HG02798 (cell line): Measurements from ENCODE around the gene ATL1.
"Not testable (repeated sequence)": the region's sequence is repeated elsewhere in the genome, so short reads cannot be mapped to it uniquely, and the experiment has no call there.

Source experiments
- ATAC-seq: cut with Tn5 transposase; IDR thresholded peaks from one replicate; pipeline ENCODE4 v1.9.1; 2021; ENCODE audit warnings: mild to moderate bottlenecking; ENCODE audit not compliant: unreplicated experiment, poor library complexity

The ATL1 gene

DNA sequence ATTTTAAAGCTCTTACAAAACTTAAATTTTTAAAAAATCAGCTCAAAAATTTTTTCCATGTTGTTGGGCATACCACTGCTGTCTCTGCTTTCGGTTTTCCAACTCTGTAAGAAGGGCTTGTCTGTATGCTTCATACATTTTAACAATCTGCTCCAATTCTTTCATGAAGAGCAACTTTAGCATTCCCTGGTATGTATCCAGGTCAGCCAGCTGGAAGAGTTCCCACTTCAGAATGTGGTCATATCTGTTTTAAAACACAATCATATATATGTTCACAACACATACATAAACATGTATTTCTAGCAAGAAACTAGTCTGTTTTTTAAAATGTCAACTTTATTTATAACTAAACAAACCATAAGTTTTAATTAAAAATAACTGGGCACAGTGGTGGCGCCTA, 75.2 kb downstream of the ATL1 start:
- ATAC-seq: no peak

DNA sequence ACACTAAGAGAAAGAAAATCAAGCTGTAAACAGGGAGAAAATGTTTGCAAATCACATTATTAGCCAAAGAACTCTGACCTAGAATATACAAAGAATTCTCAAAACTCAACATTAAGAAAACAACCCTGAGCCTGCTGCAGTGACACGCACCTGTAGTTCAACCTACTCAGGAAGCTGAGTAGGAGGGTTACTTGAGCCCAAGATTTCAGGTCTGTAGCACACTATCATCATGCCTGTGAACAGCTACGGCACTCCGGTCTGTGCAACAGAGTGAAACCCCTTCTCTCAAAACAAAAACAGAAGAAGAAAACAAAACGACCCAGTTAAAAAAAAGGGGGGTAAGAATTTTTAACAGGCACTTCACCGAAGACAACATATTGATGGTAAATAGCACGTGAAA, 87.3 kb downstream of the ATL1 start:
- ATAC-seq: peak; percentile 91

DNA sequence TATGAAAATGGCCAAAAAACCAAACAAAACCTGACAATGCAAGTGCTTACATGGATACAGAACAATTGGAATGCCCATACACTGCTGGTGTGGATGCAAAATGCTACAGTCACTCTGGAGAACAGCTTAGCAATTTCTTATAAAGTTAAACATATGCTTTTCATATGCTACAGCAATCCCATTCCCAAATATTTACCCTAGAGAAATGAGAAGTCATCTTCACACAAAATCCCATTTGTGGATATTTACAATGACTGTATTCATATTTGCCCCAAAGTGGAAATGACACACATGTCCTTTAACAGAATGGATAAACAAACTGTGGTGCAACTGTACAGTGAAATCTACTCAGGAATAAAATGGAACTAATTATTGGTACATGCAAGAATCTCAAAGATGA, 87.8 kb downstream of the ATL1 start:
- ATAC-seq: no peak

DNA sequence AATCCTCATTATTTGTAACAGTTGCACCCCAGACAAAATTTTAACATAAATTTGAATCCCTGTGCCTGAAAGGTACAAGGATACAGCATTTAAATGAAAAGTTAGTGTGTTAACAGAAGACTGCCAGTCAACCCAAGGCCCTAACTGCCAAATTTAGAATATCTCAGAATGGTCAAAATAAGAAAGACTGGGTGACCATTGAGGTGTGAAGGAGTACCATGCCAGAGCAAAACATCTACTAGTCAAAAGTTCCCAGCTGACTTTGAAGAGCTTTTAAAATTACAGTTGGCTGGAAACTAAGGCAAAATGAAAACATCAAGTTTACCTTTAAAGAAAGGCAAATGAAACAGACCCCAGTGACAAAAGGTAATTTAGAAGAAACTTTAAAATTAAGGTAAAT, 89.7 kb downstream of the ATL1 start:
- no peak for ATAC-seq

DNA sequence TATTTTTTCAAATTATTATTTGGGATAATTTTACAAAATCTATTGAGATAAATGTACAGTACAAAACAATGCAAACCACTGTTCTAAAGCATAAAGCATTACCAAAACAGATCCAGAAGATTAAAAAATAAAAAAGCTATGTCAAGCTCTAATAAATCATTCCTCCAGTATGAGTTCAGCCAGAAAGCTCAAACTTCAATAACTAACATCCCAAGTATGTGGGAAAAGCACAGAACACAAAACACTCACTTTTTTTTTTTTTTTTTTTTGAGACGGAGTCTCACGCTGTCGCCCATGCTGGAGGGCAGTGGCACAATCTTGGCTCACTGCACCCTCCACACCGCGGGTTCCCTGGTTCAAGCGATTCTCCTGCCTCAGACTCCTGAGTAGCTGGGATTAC, 96.8 kb downstream of the ATL1 start:
- ATAC-seq: no peak

DNA sequence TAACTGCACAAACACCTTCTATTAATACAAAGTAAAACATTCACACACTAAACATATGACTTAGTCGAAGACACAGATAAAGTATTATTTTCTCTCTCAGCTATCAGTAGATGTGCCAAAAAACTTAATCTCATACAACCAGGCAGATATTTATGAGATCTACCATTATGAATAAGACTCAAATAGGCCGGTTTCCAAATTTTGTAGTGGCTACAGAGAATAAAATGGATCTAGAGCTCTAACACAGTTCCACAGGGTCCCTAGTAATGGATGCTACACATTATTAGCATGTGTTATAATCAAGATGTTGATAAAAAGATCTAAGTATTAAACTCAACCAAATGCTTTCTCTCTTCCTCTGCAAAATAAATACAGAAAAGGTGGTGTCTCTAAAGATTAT, 97.8 kb downstream of the ATL1 start:
- no peak for ATAC-seq

DNA sequence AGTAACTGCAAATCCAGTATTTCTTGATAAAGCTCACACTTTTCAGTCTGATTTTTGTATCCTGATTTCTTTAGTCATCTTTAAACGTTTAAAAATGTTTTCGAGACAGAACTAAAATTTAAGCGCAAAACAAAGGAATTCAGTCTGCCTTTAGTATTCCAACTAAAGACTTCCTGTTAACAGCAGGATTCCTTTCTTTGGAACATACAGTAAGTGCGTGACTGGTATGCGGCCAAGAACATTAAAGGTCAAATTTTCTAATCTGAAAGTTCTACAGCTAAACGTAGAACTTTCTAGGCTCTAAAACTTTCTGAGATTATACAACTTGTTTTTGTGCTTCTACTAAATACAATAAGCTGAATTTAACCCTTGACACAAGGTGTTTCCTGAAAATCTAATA, 98.3 kb downstream of the ATL1 start:
- no peak for ATAC-seq

DNA sequence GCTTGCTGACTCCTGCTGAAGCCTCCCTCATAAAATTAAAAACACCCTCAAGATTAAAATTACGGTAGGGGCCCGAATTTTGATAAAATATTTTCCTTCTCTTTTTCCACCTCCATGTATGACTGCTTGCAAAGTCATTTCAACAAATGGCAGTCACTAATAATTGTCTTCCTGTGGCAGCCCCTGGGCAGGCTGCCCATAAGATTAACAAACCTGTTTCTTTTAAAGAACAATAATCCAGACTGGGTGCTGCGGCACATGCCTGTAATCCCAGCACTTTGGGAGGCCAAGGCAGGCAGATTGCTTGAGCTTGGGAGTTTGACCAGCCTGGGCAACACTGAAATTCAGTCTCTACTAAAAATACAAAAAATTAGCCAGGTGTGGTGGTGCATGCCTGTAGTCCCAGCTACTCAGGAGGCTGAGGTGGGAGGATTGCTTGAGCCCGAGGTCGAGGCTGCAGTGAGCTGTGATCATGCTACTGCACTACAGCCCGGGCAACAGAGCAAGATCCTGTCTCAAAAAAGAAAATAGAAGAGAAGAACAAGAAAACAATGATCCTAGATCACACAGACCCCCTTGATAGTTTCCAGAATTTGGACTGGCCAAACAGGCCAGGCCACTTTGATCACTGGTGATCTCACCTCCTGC, 99.5 kb downstream of the ATL1 start:
- ATAC-seq: no peak

DNA sequence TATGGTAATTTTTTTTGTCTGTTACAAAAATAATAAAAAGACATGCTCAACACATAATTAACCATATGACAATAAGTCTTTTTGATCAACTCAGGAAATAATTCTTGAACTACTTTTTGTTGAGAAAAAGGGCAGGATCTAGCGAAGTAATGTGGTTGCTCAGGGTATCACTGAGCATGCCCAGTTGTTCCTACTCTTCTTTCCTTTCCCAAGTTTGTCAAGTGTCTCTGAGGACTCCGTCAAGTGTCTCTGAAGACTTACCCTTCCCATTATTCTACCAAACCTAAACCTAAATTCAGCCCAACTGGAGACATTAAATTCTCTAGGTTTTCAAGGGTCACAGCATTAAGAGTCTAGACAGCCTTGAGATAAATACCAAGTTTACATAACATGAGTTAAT, 104.6 kb downstream of the ATL1 start:
- ATAC-seq: not testable (repeated sequence)

DNA sequence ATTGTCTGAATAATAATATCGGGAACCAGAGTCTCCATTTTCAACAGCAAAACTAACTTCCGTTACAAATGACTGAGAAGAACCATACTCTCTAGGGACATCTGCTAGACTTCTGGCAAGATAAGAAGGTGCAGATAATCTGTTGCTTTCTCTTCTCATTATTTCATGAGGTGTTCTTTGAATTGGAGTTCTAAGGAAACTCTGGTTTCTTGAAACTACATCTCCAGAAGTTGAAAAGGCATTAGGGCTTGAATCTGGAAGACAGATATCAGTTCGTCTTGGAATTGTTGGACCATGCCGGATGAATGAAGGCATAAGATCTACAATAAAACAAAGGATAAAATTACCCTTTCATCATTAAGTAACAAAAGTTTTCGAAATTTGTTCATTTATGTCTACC, 105.4 kb downstream of the ATL1 start:
- not testable (repeated sequence) for ATAC-seq

DNA sequence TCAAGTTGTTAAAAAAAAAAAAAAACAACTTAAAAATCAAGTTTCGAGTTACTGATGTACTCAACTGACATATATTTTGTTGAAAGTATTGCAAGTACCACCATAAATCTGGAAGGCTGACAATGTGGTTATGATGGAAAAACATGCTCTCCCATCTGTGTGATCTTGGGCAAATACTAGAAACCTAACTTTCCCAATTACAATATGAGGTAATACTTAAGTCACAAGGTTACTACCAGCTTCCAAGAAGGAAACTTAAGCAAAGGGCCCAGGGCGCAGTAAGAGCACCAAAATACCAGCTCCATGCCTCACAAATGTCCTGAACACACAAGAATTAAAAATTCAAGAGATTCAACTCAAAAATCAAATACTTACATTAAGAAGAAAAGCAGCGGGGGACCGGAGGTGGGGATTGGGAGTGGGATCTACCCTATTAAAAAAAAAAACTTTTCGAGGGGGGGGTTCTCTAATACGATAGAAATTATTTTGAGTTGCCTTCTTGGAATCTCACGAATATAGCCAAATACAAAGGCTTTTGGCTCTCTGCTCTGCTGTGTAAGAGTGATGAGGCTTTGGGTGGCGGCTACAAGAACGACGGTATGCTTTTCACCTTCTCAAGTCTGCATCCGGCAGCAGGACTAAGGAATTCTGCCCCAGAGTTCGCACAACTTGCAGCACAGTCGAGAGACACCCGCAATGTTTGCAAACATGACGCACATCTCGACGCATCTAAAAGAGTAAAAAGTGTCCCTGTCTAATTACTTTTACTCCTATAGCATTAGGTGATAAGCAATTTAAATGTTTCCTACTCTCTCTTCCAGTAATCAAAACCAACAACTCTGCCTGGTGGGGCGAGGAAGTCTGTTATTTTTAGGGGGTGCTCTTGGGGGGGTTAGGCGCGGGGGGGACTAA, 107.1 kb downstream of the ATL1 start:
- ATAC-seq: no peak

DNA sequence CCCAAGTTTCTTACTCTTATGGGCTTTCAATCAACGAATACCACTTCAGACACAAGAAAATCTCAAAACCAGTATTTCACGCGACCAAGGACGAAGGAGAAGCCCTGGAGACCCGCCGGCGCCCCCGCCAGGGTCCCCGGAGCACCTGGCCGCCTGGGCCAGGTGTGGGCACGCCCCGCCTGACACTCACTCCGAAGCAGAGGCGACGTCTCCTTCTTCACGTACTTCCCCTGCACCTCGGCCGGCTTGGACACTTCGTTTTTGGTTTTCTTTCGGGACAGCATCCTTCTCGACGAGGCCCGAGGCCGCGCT, 107.7 kb downstream of the ATL1 start:
- ATAC-seq: peak; percentile 43

DNA sequence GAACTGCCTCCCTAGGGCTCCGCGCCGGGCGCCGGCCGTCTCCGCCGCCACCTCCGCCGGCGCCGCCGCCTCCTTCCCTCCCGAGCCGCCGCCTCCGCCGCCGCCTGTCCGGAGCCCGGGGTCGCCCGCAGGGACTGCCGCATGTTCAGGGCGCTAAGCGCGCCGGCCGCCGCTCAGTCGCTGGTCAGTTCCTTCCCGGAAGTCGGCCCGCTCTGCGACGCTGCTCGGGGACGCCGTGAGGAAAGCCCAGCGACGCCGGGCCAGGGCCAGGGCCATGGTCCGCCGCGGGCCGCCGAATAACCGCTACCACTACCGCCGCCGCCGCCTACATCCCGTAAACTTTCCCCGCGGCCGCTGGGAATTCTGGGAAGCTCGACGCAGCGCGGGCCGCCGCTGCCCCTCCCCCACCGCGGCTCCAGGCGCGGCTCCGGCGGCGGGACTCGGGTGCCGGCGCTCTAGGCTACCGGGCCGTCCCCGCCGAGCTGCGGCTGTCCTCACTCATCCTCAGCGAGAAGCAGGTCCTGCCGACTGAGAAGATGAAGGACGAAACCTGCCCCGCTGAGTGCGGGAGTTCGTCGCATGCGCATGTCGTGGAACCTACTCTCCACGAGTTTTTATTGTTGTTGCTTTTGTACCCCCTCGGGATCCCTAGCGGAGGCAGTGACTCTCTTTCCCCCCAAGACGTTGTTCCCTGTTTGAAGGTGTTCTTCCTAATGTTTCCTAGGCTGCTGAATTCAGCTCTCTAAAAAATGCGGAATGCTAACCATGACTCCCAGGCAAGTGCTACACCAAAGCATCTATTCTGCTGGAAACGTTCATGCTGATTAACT, 108.3 kb downstream of the ATL1 start, which contains the start of gene SAV1:
SAV1 (minus strand) TSS at position 311 of the 830 bp plus-strand sequence. CDS start 339 bp downstream, outside the sequence.
- ATAC-seq: peak; percentile 65

DNA sequence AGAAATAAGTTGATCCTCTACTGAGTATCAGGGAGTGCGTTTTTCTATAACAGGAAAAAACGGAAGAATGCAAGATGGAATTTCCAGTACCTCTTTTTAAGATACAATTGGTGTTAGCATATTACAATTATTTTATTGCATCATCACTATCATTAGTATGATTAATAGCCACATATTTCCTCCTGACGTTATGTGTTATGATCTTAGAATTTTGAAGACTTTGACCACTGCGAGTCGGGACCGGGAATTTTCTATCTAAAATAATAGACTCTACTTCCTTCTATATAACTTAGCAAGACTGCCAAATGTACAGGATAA, 108.8 kb downstream of the ATL1 start:
- ATAC-seq: no peak

DNA sequence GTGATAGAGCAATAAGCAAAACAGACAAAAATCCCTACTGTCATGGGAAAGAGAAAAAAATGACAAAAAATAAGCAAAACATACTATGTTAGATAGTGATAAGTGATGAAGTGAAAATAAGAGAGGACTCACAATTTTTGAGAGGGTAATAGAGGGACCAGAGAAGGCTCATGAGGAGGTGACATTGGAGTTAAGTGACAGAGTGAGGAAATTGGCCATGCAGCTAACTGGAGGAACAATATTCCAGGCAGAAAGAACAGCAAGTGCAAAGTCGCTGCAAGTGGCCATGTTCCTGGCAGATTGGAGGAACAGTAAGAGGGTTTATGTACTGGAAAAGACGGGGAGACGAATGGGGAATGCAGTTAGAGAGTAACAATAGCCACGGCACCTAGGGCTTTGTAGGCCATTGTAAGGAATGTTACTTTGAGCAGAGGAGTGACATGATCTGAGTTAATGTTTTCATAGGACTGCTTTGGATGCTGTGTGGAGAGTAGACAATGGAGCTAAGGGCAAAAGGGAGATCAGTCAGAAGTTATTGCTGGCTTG, 109.6 kb downstream of the ATL1 start:
- no peak for ATAC-seq

DNA sequence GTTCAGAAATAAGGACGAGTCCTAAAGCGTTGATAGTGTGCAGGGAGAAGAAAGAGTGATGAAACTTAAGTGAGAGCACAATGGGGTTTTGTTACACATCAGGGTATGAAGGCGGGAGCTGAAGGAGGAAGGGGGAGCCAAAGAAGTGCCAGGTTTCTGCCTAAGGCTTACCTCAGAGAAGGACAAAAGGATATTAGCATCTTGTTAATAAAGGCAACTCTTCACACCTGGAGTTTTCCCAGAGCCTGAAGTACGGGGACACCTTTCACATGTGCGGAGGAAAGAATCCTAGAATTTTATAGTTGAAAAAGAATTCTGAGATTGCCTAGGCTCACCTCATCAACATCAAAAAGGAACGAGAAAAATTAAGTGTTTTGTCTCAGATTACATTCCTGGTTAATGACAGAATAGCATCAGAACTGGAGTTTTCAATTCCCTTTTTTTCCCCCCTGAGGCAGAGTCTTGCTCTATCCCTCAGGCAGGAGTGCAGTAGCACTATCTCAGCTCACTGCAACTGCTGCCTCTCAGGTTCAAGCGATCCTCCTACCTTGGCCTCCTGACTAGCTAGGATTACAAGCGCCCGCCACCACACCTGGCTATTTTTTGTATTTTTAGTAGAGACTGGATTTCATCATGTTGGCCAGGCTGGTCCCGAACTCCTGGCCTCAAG, 110.4 kb downstream of the ATL1 start:
- no peak for ATAC-seq

DNA sequence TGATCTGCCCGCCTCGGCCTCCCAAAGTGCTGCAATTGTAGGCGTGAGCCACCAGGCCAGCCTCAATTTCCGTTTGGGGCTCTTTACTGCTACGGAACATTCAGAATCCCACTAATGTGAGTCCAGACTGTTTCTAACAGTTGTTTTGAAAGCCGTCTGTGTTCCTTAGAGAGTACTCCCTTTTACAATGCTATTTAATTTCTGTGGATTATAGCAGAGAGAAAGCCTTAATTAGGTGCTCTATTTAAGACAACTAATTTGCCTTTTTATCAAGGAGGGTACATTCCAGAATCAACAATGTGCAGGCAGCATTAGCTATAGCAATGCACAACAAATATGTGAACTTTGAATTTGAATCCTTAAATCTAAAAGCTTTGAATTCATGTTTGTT, 110.9 kb downstream of the ATL1 start:
- ATAC-seq: no peak

DNA sequence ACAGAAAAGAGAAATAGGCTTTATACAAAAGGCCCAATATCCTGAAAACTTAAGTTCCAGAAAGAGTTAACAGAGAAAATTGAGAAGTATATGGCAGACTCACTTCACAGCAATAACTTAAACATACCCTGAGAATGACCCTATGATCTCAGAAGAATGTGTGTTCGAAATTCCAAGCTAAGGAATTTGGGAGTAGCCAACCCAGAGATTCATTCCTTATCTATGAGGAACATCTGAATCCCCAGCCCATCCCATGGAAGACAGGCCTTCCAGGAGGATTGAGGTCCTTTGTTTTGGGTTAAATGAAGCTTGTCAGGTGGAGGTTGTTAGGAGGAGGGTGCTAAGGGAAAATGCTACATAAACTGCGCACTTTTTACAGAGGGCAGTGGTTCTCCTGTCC, 115.7 kb downstream of the ATL1 start:
- no peak for ATAC-seq

DNA sequence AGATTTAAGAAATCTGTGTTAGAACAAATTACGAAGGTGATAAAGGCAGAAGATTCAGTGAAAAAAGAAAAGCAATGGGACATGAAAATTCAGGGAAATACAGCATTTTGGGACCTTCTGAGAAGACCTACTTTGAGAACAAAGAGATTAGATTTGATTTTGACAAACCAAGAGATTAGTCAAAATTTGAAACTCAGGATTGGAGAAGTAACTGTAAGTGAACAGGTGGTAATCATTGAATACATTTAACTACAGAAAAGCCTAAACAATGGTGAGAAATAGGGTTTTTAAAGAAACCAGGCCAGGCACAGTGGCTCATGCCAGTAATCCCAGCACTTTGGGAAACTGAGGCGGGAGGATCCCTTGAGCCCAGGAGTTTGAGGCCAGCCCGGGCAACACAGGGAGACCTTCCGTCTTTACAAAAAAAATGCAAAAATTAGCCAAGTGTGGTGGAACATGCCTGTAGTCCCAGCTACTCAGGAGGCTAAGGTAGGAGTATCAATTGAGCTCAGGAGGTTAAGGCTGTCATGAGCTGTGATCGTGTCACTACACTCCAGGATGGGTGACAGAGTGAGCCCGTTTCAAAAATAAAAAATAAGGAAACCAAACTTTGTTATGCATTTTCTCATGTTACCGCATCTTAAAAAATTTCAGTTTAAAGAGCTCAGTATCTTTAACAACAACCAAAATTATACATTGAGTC, 117.0 kb downstream of the ATL1 start:
- ATAC-seq: peak; percentile 28
